ENCODE results near the gene CHCT1.
A peak's percentile ranks its signal among the peaks of the same experiment; 100 is the strongest.
"Not testable (repeated sequence)": the region's sequence is repeated elsewhere in the genome, so short reads cannot be mapped to it uniquely, and the experiment has no call there.

Gene CHCT1

DNA sequence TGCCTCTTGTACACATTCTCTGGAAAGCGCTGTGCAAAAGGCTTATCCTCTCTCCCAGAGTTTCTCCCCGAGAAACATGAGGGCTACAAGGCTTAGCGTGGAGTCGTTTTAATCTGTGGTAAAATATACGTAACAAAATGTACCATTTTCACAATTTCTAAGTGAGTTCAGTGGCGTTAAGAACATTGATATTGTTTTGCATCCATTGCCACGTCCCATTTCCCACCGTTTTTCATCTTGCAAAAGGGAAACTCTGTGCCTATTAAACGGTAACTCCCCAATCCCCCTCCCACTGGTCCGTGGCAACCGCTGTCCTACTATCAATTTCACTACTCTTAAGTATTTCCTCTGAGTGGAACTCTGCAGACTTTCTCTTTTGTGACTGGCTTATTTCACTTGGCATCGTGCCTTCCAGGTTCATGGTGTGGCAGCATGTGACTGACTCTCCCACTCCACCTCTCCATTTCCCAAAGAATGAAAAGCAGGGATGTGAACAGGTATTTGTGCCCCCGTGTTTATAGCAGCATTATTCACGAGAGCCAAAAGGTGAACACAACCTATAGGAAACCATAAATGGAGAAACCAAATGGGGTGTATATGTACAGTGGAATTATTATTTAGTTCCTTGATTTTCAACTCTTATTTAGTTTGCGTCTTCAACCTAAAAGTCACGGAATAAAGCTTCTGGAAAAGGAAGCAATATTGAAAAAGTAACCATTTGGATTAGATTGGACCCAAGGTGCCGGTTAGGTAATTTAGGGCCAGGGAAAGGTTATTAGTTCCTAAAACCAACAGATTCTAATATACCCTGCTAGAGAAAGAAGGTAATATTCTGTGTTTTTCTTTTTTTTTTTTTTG lies 29.2 kb upstream of the CHCT1 start:
- no peak for TF ChIP-seq ZNF274 (IDR thresholded peaks at IDR 0.05; ENCODE audit: low read depth, low read length)

DNA sequence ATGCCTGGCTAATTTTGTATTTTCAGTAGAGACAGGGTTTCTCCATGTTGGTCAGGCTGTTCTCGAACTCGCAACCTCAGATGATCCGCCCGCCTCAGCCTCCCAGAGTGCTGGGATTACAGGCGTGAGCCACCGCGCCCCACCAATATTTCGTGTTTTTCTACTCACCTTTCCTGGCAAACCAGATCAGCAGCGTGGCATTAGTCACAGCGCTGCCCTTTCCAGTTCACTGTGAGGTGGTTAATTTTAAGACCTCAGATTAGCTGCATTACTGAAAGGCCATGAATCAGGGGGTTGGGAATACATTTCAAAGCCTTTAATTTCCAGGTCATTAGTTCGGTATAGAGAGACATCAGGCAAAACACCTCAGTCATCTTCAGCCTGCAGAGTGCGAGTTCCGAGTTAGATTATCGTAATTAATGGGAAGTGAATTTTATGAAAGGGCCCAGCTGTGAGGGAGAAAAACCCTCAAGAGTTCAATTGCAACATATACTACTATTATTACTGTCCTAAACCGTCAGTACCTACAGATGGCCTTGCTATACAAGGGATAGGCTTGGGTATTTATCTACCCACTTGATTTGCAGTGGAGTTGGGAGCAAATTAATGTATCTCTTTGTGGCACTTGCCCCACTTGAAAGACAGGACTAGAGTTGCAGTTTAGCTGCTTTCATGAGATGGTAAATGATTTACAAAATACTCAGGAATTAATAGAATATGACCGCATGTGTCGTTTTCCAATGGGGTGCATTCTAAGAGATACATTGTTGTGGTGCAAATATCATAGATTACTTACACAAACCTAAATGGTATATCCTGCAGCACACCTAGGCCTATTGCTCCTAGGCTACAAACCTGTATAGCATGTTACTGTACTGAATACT lies 28.2 kb upstream of the CHCT1 start:
- H3K4me3 ChIP-seq (ENCODE audit: low read length) = no peak overlapping the region
- no peak for TF ChIP-seq ZNF274 (IDR thresholded peaks at IDR 0.05; ENCODE audit: low read depth, low read length)

More for the DNA sequence above, 29.2 kb upstream of the CHCT1 start:
- peak overlapping the region; percentile 80 for H3K4me3 ChIP-seq (ENCODE audit: low read length)

DNA sequence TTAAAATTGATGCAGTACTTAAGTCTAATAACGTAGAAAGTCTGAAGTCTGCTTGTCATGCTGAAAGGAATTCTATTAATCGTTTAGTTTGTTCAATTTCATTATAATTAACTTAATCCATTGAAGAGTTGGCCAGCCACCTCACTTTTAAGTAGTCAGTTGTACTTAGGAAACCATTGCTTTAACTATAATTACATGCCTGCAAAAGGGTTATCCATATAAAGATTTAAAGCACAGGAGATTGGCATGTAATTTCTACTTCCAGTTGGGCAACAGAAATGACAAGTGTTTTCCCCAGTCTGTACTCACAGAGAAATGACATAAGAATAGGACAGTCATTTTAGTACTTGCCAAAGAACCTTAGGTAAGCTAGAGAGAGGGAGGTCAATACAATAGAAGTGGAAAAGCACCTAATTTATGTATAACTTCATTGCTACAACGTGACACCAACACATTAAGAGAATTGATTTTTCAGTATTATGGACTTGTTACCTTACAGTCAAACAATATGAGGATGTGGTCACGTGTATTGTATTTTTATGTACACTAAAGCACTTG lies 26.7 kb upstream of the CHCT1 start:
- H3K4me3 ChIP-seq (ENCODE audit: low read length) = no peak overlapping the region
- TF ChIP-seq ZNF274 (IDR thresholded peaks at IDR 0.05; ENCODE audit: low read depth, low read length) = no peak

GRCh38 chr17:60396412-60396811 lies 25.9 kb upstream of the CHCT1 start:
- TF ChIP-seq ZNF274 (IDR thresholded peaks at IDR 0.05; ENCODE audit: low read depth, low read length) = no peak
- H3K4me3 ChIP-seq (ENCODE audit: low read length) = no peak overlapping the region

GRCh38 chr17:60398227-60398959 lies 23.9 kb upstream of the CHCT1 start:
- H3K4me3 ChIP-seq (ENCODE audit: low read length) = no peak overlapping the region; the same call in 1 of the 2 replicates
- TF ChIP-seq ZNF274 (IDR thresholded peaks at IDR 0.05; ENCODE audit: low read depth, low read length) = no peak

DNA sequence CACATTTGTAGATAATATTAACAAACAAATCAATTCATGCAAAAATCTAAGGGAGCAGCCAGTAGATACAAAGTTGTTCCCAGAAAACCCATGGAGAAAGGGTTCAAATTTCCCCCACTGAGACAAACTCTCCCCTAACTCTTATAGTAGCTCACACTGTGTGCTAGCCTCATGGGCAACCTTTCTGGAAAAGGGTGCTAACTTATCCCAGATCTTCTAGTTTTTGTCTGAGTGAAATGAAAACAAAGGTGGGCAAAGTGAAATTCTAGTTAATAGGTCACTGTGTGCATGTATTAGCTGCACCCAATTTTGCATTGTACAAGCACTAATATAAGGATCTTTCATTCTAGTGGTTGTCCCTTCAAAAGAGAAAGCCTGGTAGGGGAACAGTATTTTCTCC lies 20.5 kb upstream of the CHCT1 start:
- no peak overlapping the region for H3K4me3 ChIP-seq (ENCODE audit: low read length)
- TF ChIP-seq ZNF274 (IDR thresholded peaks at IDR 0.05; ENCODE audit: low read depth, low read length) = no peak

DNA sequence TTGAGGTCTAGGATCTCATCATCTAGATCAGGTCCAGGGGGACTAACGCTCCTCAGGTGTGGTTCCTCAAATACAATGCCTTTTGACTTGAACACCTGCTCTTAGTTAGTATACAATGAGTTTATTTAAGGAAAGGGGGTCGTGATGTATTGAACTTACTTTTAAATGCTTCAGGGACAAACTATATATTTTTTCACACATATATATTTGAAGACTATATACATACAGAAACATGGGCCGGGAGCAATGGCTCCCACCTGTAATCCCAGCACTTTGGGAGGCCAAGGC lies 18.8 kb upstream of the CHCT1 start:
- no peak overlapping the region for H3K4me3 ChIP-seq (ENCODE audit: low read length)
- TF ChIP-seq ZNF274 (IDR thresholded peaks at IDR 0.05; ENCODE audit: low read depth, low read length) = no peak

GRCh38 chr17:60403962-60404361 lies 18.3 kb upstream of the CHCT1 start:
- H3K4me3 ChIP-seq (ENCODE audit: low read length) = no peak overlapping the region
- no peak for TF ChIP-seq ZNF274 (IDR thresholded peaks at IDR 0.05; ENCODE audit: low read depth, low read length)

GRCh38 chr17:60406887-60407286 lies 15.4 kb upstream of the CHCT1 start:
- H3K4me3 ChIP-seq (ENCODE audit: low read length) = no peak overlapping the region
- no peak for TF ChIP-seq ZNF274 (IDR thresholded peaks at IDR 0.05; ENCODE audit: low read depth, low read length)

DNA sequence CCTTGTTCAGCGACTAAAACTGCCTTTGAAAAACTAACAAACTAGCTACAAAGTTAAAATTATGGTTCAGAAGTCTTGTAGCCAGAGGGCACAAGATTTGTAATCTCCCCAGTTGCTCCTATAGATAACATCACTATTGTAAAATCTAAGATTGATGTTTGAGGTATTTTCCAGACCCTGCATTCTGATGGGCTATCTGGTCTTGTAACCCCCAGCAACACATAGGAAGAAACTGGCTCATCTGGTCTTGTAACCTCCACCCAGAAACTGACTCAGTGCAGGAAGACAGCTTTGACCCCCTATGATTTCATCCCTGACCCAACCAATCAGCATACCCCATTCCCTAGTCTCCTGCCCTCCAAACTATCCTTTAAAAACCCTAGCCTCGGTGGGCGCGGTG lies 12.3 kb upstream of the CHCT1 start:
- no peak overlapping the region for H3K4me3 ChIP-seq (ENCODE audit: low read length)
- TF ChIP-seq ZNF274 (IDR thresholded peaks at IDR 0.05; ENCODE audit: low read depth, low read length) = no peak

DNA sequence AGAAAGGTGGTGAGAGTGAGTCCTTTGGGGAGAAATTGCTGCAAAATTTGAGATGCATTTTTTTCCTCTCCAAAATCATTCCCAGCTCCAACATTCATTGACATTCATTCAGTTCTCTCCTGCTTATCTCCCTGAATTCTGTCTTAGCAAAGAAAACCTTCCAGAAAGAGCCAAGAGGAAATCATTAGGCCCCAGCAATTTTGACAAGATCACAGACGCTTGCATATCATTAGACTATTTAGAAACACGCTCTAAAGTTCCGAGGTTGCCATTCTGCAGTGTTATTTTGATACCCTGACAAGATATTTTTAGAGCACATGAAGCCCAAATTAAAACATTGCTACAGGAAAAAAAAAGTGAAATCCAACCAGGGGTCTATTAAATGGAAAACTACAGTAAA lies 9.6 kb upstream of the CHCT1 start:
- no peak overlapping the region for H3K4me3 ChIP-seq (ENCODE audit: low read length)
- no peak for TF ChIP-seq ZNF274 (IDR thresholded peaks at IDR 0.05; ENCODE audit: low read depth, low read length)

DNA sequence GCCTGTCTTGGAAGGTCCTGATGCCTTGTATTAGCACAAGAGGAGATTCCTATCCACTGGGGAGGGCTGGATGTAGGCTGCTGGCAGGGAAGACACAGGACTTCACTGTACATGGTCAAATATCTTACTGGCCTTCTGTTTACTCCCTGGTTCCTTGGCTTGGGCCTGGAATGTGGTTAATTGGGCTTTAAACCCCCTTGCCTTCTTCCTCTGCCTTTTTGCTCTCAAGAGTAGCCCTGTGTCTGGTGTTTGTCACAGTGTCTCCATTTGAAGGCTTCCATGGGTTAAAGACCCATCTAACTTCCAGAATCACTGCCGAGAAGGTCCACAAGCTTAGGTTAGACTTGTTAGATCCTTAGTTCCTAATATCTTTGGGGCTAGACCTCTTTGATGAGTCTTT lies 7.1 kb upstream of the CHCT1 start:
- TF ChIP-seq ZNF274 (IDR thresholded peaks at IDR 0.05; ENCODE audit: low read depth, low read length) = no peak
- H3K4me3 ChIP-seq (ENCODE audit: low read length) = no peak overlapping the region

DNA sequence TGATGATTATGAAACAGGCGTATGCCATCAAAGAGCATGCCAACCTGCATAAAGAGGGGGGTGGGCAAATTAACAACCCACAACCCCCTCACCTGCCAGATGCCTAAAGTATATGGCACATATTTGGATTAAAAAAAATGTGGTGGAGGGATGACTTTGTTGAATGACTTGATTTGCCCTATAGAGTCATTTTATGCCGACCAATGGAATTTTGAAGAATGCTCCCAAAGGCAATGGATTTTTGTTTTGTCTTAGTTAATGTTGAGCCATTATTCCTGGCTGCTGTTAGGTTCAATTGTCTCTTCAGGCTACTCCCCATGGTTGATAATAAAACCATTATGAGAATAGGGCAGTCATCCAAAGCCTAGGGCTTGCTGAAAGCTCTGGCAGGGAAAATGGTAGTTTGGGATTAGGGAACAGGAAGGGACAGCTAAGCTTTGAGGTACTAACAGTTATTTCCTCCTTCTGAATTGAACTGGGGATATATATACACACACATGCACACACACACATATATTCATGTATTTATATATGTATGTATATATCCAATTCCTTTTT lies 5.8 kb upstream of the CHCT1 start:
- TF ChIP-seq ZNF274 (IDR thresholded peaks at IDR 0.05; ENCODE audit: low read depth, low read length) = no peak
- H3K4me3 ChIP-seq (ENCODE audit: low read length) = no peak overlapping the region

DNA sequence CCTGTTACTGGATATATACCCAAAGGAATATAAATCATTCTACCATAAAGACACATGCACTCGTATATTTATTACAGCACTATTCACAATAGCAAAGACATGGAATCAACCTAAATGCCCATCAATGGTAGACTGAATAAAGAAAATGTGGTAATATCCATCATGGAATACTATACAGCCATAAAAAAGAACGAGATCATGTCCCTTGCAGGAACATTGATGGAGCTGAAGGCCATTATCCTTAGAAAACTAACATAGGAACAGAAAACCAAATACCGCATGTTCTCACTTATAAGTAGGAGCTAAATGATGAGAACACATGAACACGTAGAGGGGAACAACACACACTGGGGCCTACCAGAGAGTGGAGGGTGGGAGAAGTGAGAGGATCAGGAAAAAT lies 3.3 kb upstream of the CHCT1 start:
- not testable (repeated sequence) for H3K4me3 ChIP-seq (ENCODE audit: low read length)

- not testable (repeated sequence) for H3K4me3 ChIP-seq (ENCODE audit: low read length)
These were observed 2.4 kb upstream of the CHCT1 start for GRCh38 chr17:60419875-60420274.
